ENCODE data around the gene SYTL5. TPM values are rescaled to one million over a fixed set of nuclear protein-coding genes. Genes with fewer than 3 reads are reported as not detected.

SYTL5 gene
- total and polyA plus RNA-seq, 7 experiments from 2014 or later, result 0.12 TPM; not detected in 6

- peaks cover 3 to 23% (median 12%) of the 10 kb centered on the region in 5 donors for H3K27me3 Mint-ChIP-seq
- H3K4me3 Mint-ChIP-seq, result no peak overlapping the region
- ATAC-seq (no peak), DNase-seq (no peak)
- no peaks in the 10 kb centered on the region for H3K4me1 ChIP-seq (ENCODE audit: control insufficient read depth in 2 of 2, insufficient read depth in 2 of 2, low read length in 2 of 2)
- no peak overlapping the region for H3K27ac Mint-ChIP-seq
- ChIA-PET CTCF (no interaction called here), POLR2A (no interaction called here)
- no peaks in the 10 kb centered on the region for H3K9me3 ChIP-seq (ENCODE audit: control insufficient read depth in 2 of 3, low read length in 3 of 3)
- no peak overlapping the region for H3K4me3 ChIP-seq (ENCODE audit: low read length)
- H3K27me3 ChIP-seq (ENCODE audit: control insufficient read depth in 2 of 2, insufficient read depth in 2 of 2, low read length in 2 of 2), result no peaks in the 10 kb centered on the region
- no peaks in the 10 kb centered on the region for H3K36me3 ChIP-seq (ENCODE audit: control insufficient read depth in 2 of 3, insufficient read depth in 3 of 3, low read length in 3 of 3)
- peaks cover 0 to 6% (median under 1%) of the 10 kb centered on the region in 11 donors for H3K9me3 Mint-ChIP-seq
- H3K36me3 Mint-ChIP-seq, result no peaks in the 10 kb centered on the region
- intact Hi-C loops (cut with micrococcal nuclease), result no loop called here
- H3K4me1 Mint-ChIP-seq, result no peaks in the 10 kb centered on the region
- no peak overlapping the region for H3K27ac ChIP-seq (ENCODE audit: low read depth, low read length)
Measured at GRCh38 chrX:38009641-38010040, 3.3 kb downstream of the SYTL5 start.

- intact Hi-C loops (cut with micrococcal nuclease), result no loop called here
- Mint-ChIP-seq H3K9me3 (peaks cover 0 to 1% (median 0%) of the 10 kb centered on the region in 11 donors), H3K4me1 (no peaks in the 10 kb centered on the region), H3K36me3 (no peaks in the 10 kb centered on the region), H3K27me3 (peaks cover 0 to 9% (median 4%) of the 10 kb centered on the region in 5 donors), H3K4me3 (no peak overlapping the region), H3K27ac (no peak overlapping the region)
- DNase-seq (no peak), ATAC-seq (no peak)
- Histone ChIP-seq H3K36me3 (ENCODE audit: control insufficient read depth in 2 of 3, insufficient read depth in 3 of 3, low read length in 3 of 3) (no peaks in the 10 kb centered on the region), H3K9me3 (ENCODE audit: control insufficient read depth in 2 of 3, low read length in 3 of 3) (no peaks in the 10 kb centered on the region), H3K4me1 (ENCODE audit: control insufficient read depth in 2 of 2, insufficient read depth in 2 of 2, low read length in 2 of 2) (no peaks in the 10 kb centered on the region), H3K27me3 (ENCODE audit: control insufficient read depth in 2 of 2, insufficient read depth in 2 of 2, low read length in 2 of 2) (no peaks in the 10 kb centered on the region), H3K4me3 (ENCODE audit: low read length) (no peak overlapping the region), H3K27ac (ENCODE audit: low read depth, low read length) (no peak overlapping the region)
- CTCF ChIA-PET, result no interaction called here
- POLR2A ChIA-PET, result no interaction called here
Measured at GRCh38 chrX:38018766-38019425, 12.5 kb downstream of the SYTL5 start.

- Histone ChIP-seq H3K4me1 (ENCODE audit: control insufficient read depth in 2 of 2, insufficient read depth in 2 of 2, low read length in 2 of 2) (no peaks in the 10 kb centered on the region), H3K27me3 (ENCODE audit: control insufficient read depth in 2 of 2, insufficient read depth in 2 of 2, low read length in 2 of 2) (no peaks in the 10 kb centered on the region), H3K9me3 (ENCODE audit: control insufficient read depth in 2 of 3, low read length in 3 of 3) (no peaks in the 10 kb centered on the region), H3K4me3 (ENCODE audit: low read length) (no peak overlapping the region), H3K36me3 (ENCODE audit: control insufficient read depth in 2 of 3, insufficient read depth in 3 of 3, low read length in 3 of 3) (no peaks in the 10 kb centered on the region), H3K27ac (ENCODE audit: low read depth, low read length) (no peak overlapping the region)
- ATAC-seq, result no peak
- peaks cover 0 to 6% (median 0%) of the 10 kb centered on the region in 11 donors for H3K9me3 Mint-ChIP-seq
- ChIA-PET CTCF (no interaction called here), POLR2A (no interaction called here)
- H3K27me3 Mint-ChIP-seq, result peaks cover 0 to 7% (median 0%) of the 10 kb centered on the region in 5 donors
- no peak for DNase-seq
- H3K4me3 Mint-ChIP-seq, result no peak overlapping the region
- no peak overlapping the region for H3K27ac Mint-ChIP-seq
- no peaks in the 10 kb centered on the region for H3K36me3 Mint-ChIP-seq
- intact Hi-C loops (cut with micrococcal nuclease), result no loop called here
- no peaks in the 10 kb centered on the region for H3K4me1 Mint-ChIP-seq
Measured at GRCh38 chrX:38028300-38028699, 21.9 kb downstream of the SYTL5 start.

- intact Hi-C loops (cut with micrococcal nuclease), result no loop called here
- H3K4me1 ChIP-seq (ENCODE audit: control insufficient read depth in 2 of 2, insufficient read depth in 2 of 2, low read length in 2 of 2), result no peaks in the 10 kb centered on the region
- H3K27ac ChIP-seq (ENCODE audit: low read depth, low read length), result no peak overlapping the region
- no peaks in the 10 kb centered on the region for H3K36me3 ChIP-seq (ENCODE audit: control insufficient read depth in 2 of 3, insufficient read depth in 3 of 3, low read length in 3 of 3)
- CTCF ChIA-PET, result no interaction called here
- no peaks in the 10 kb centered on the region for H3K27me3 ChIP-seq (ENCODE audit: control insufficient read depth in 2 of 2, insufficient read depth in 2 of 2, low read length in 2 of 2)
- Mint-ChIP-seq H3K36me3 (no peaks in the 10 kb centered on the region), H3K9me3 (peaks cover 0 to 3% (median 0%) of the 10 kb centered on the region in 11 donors), H3K4me1 (no peaks in the 10 kb centered on the region), H3K27me3 (peaks cover 0 to 4% (median 0%) of the 10 kb centered on the region in 5 donors), H3K4me3 (no peak overlapping the region), H3K27ac (no peak overlapping the region)
- no peak for ATAC-seq
- no peaks in the 10 kb centered on the region for H3K9me3 ChIP-seq (ENCODE audit: control insufficient read depth in 2 of 3, low read length in 3 of 3)
- POLR2A ChIA-PET, result no interaction called here
- no peak for DNase-seq
- no peak overlapping the region for H3K4me3 ChIP-seq (ENCODE audit: low read length)
Measured at GRCh38 chrX:38036466-38036865, 30.1 kb downstream of the SYTL5 start.

- DNase-seq (no peak), ATAC-seq (no peak)
- CTCF ChIA-PET, result no interaction called here
- no peak overlapping the region for H3K4me3 ChIP-seq (ENCODE audit: low read length)
- H3K27ac ChIP-seq (ENCODE audit: low read depth, low read length), result no peak overlapping the region
- H3K27me3 ChIP-seq (ENCODE audit: control insufficient read depth in 2 of 2, insufficient read depth in 2 of 2, low read length in 2 of 2), result no peaks in the 10 kb centered on the region
- Mint-ChIP-seq H3K27me3 (no peaks in the 10 kb centered on the region), H3K36me3 (no peaks in the 10 kb centered on the region), H3K4me3 (no peak overlapping the region), H3K27ac (no peak overlapping the region), H3K4me1 (no peaks in the 10 kb centered on the region), H3K9me3 (peaks cover 0 to 3% (median 0%) of the 10 kb centered on the region in 11 donors)
- no peaks in the 10 kb centered on the region for H3K36me3 ChIP-seq (ENCODE audit: control insufficient read depth in 2 of 3, insufficient read depth in 3 of 3, low read length in 3 of 3)
- intact Hi-C loops (cut with micrococcal nuclease), result no loop called here
- POLR2A ChIA-PET, result no interaction called here
- no peaks in the 10 kb centered on the region for H3K9me3 ChIP-seq (ENCODE audit: control insufficient read depth in 2 of 3, low read length in 3 of 3)
- H3K4me1 ChIP-seq (ENCODE audit: control insufficient read depth in 2 of 2, insufficient read depth in 2 of 2, low read length in 2 of 2), result no peaks in the 10 kb centered on the region
Measured at GRCh38 chrX:38038501-38038900, 32.1 kb downstream of the SYTL5 start.

- no peak overlapping the region for H3K27ac Mint-ChIP-seq
- H3K27me3 Mint-ChIP-seq, result peaks cover 0 to 5% (median 0%) of the 10 kb centered on the region in 5 donors
- H3K27ac ChIP-seq (ENCODE audit: low read depth, low read length), result no peak overlapping the region
- no peaks in the 10 kb centered on the region for H3K27me3 ChIP-seq (ENCODE audit: control insufficient read depth in 2 of 2, insufficient read depth in 2 of 2, low read length in 2 of 2)
- intact Hi-C loops (cut with micrococcal nuclease), result no loop called here
- ATAC-seq, result no peak
- ChIA-PET CTCF (no interaction called here), POLR2A (no interaction called here)
- H3K9me3 ChIP-seq (ENCODE audit: control insufficient read depth in 2 of 3, low read length in 3 of 3), result no peaks in the 10 kb centered on the region
- no peak overlapping the region for H3K4me3 Mint-ChIP-seq
- no peaks in the 10 kb centered on the region for H3K4me1 ChIP-seq (ENCODE audit: control insufficient read depth in 2 of 2, insufficient read depth in 2 of 2, low read length in 2 of 2)
- H3K36me3 Mint-ChIP-seq, result no peaks in the 10 kb centered on the region
- no peak for DNase-seq
- no peaks in the 10 kb centered on the region for H3K36me3 ChIP-seq (ENCODE audit: control insufficient read depth in 2 of 3, insufficient read depth in 3 of 3, low read length in 3 of 3)
- peaks cover 0 to 4% (median 0%) of the 10 kb centered on the region in 11 donors for H3K9me3 Mint-ChIP-seq
- H3K4me1 Mint-ChIP-seq, result no peaks in the 10 kb centered on the region
- no peak overlapping the region for H3K4me3 ChIP-seq (ENCODE audit: low read length)
Measured at GRCh38 chrX:38041237-38041636, 34.9 kb downstream of the SYTL5 start.

GRCh38 chrX:38044701-38045100, 38.3 kb downstream of the SYTL5 start:
- ATAC-seq (no peak), DNase-seq (no peak)
- H3K36me3 Mint-ChIP-seq, result no peaks in the 10 kb centered on the region
- H3K9me3 ChIP-seq (ENCODE audit: control insufficient read depth in 2 of 3, low read length in 3 of 3), result no peaks in the 10 kb centered on the region
- H3K4me3 ChIP-seq (ENCODE audit: low read length), result no peak overlapping the region
- H3K36me3 ChIP-seq (ENCODE audit: control insufficient read depth in 2 of 3, insufficient read depth in 3 of 3, low read length in 3 of 3), result no peaks in the 10 kb centered on the region
- intact Hi-C loops (cut with micrococcal nuclease), result no loop called here
- H3K27me3 Mint-ChIP-seq, result peaks cover 0 to 5% (median 0%) of the 10 kb centered on the region in 5 donors
- no peaks in the 10 kb centered on the region for H3K4me1 Mint-ChIP-seq
- ChIA-PET CTCF (no interaction called here), POLR2A (no interaction called here)
- H3K4me1 ChIP-seq (ENCODE audit: control insufficient read depth in 2 of 2, insufficient read depth in 2 of 2, low read length in 2 of 2), result no peaks in the 10 kb centered on the region
- H3K27ac Mint-ChIP-seq, result no peak overlapping the region
- H3K27me3 ChIP-seq (ENCODE audit: control insufficient read depth in 2 of 2, insufficient read depth in 2 of 2, low read length in 2 of 2), result no peaks in the 10 kb centered on the region
- H3K4me3 Mint-ChIP-seq, result no peak overlapping the region
- peaks cover 0 to 6% (median 0%) of the 10 kb centered on the region in 11 donors for H3K9me3 Mint-ChIP-seq
- H3K27ac ChIP-seq (ENCODE audit: low read depth, low read length), result no peak overlapping the region
